ENCODE measurements around the gene CDH24. TPM values are rescaled to one million over a fixed set of nuclear protein-coding genes. Genes with fewer than 3 reads are reported as not detected.

The CDH24 gene
- total and polyA plus RNA-seq, 2 of the 13 experiments (the other 11 are each of a cell fraction or from before 2014, with no cell fraction given), result 0.69 to 0.99 TPM

DNA sequence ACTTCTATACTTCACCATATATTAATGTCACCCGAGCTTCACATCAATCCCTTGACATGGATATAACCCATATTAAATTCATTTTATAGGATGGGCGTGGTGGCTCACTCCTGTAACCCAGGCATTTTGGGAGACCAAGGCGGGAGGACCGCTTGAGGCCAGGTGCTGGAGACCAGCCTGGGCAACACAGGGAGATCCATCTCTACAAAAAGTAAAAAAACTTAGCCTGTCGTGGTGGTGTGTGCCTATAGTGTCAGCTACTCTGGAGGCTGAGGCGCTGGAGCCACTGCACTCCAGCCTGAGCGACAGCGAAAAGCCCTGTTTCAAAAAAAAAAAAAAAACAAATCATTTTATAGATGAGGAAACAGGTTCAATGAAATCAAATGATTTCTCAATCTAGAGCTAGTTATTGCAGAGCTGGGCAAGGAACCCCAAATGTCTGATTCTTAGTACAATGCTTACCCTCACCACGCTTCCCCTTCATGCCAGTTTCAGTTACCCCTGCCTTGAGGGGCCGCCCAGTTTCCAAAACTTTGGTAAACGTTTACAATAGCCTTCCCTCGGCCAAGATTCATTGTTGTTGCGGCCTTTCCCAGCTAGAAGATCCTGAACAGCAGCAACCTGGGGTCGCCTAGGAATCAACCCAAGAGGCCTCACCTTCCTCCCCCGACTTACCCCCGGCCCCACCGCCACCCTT lies 23.4 kb downstream of the CDH24 start:
- Histone ChIP-seq H3K4me1 (ENCODE audit: insufficient read depth, low read length) (peaks cover 44% of the 10 kb centered on the region), H3K27ac (ENCODE audit: extremely low read length, insufficient read depth, low read length) (peak overlapping the region; percentile 90), H3K4me2 (ENCODE audit: low read depth, low read length) (peak overlapping the region; percentile 92), H3K9ac (ENCODE audit: insufficient read depth, low read depth, low read length) (peak overlapping the region; percentile 97), H3K4me3 (replicated peaks in 1 of 3; ENCODE audit: insufficient read depth in 1 of 3, low read depth in 2 of 3, low read length in 3 of 3) (peak overlapping the region; percentile 78 to 86 (median 80)), H3K79me2 (ENCODE audit: insufficient read depth, low read length) (peaks cover 40% of the 10 kb centered on the region), H3K36me3 (replicated peaks in 1 of 2; ENCODE audit: control insufficient read depth in 1 of 2, insufficient read depth in 2 of 2, low read length in 2 of 2) (peaks cover 21 to 34% of the 10 kb centered on the region in 2 experiments), H4K20me1 (ENCODE audit: insufficient read depth, low read length) (no peaks in the 10 kb centered on the region), H3K9me3 (ENCODE audit: low read length) (no peaks in the 10 kb centered on the region), H3K27me3 (ENCODE audit: control insufficient read depth in 1 of 2, insufficient read depth in 2 of 2, low read length in 2 of 2) (no peaks in the 10 kb centered on the region; a peak in 1 of 5 replicates), H2AFZ (ENCODE audit: low read length) (no peak overlapping the region)
- POLR2A ChIA-PET, result interaction anchor here (0.9 to 15.1 kb wide), 25 partner anchors 9 to 1237 kb away, joined by 3 to 203 read pairs (median 5); partner anchors contain the start of genes ACIN1, AJUBA, C14orf119 and HAUS4
- DNase-seq (ENCODE audit: low spot score) (no peak), FAIRE-seq (no peak), ATAC-seq (peak; percentile 49)
- 36% methylated on average over 17 of the region's 17 CpGs for WGBS (ENCODE audit: low lambda C conversion rate)
- in situ Hi-C loops (cut with HindIII; ENCODE audit: extremely low pct_ligation_motif_present, low pct_unique_long_range_greater_than_20kb) (no loop called here), intact Hi-C loops (cut with micrococcal nuclease; ENCODE audit: unreplicated experiment) (loop anchor here (1.0 to 2.0 kb wide), 4 partner anchors 24 to 61 kb away; partner anchors contain the start of genes ACIN1, AJUBA, C14orf119 and C14orf93)
- CTCF ChIA-PET (ENCODE audit: low intra/inter-chr PET ratio, low total read pairs), result no interaction called here
- BruUV-seq (replicated peaks), result TSS peak; percentile 77
- no peak for TF ChIP-seq ZUFSP (CRISPR knock-in tag; IDR thresholded peaks at IDR 0.05; ENCODE audit: borderline replicate concordance)
- TF ChIP-seq ISX (CRISPR knock-in tag; conservative IDR thresholded peaks at IDR 0.05), result no peak
- TF ChIP-seq ZFP82 (CRISPR knock-in tag; IDR thresholded peaks at IDR 0.05; ENCODE audit: borderline replicate concordance), result no peak
- TF ChIP-seq ZFYVE20 (CRISPR knock-in tag; IDR thresholded peaks at IDR 0.05; ENCODE audit: borderline replicate concordance, low read depth), result no peak
- TF ChIP-seq ZNF333 (CRISPR knock-in tag; IDR thresholded peaks at IDR 0.05; ENCODE audit: borderline replicate concordance), result no peak
- peak; percentile 4; the same call in 1 of the 2 replicates for TF ChIP-seq STAT6 (CRISPR knock-in tag; IDR thresholded peaks at IDR 0.05; ENCODE audit: borderline replicate concordance)
- TF ChIP-seq ZNF256 (CRISPR knock-in tag; conservative IDR thresholded peaks at IDR 0.05), result no peak
- no peak for TF ChIP-seq RARA (CRISPR knock-in tag; IDR thresholded peaks at IDR 0.05)
- peak; percentile 35; the same call in 1 of the 2 replicates for TF ChIP-seq ZNF451 (CRISPR knock-in tag; IDR thresholded peaks at IDR 0.05)
- TF ChIP-seq MXD4 (CRISPR knock-in tag; IDR thresholded peaks at IDR 0.05), result no peak
- TF ChIP-seq ZNF883 (CRISPR knock-in tag; IDR thresholded peaks at IDR 0.05; ENCODE audit: not compliant biosample characterization), result no peak
- no peak for TF ChIP-seq ZNF83 (CRISPR knock-in tag; IDR thresholded peaks at IDR 0.05; ENCODE audit: borderline replicate concordance)
- no peak for TF ChIP-seq AKNA (CRISPR knock-in tag; IDR thresholded peaks at IDR 0.05; ENCODE audit: borderline replicate concordance)
